Esophagus muscularis mucosa (tissue), 4 donors: ENCODE results near the gene S100A7. TPM values are rescaled to one million over a fixed set of nuclear protein-coding genes. Genes with fewer than 3 reads are reported as not detected.

Experiments used
- DNase-seq: peaks from one replicate; pipeline ENCODE4 v3.0.0-alpha.2; 2017; ENCODE audit errors: extremely low spot score
- H3K27ac ChIP-seq, 4 donors: fragments of 200-600 bp; sonication (generic); replicated peaks in 1 of 4; 1 replicate in 3 of 4; 2 replicates in 1 of 4; pipeline ENCODE4 v1.5.1; 2016 to 2019; ENCODE audit warnings: mild to moderate bottlenecking in 1 of 4
- H3K27me3 ChIP-seq, 4 donors: fragments of 200-600 bp; sonication (generic); one replicate each; pipeline versions ENCODE4 v1.5.1 to v1.6.0; 2016 to 2019
- H3K36me3 ChIP-seq, 4 donors: fragments of 200-600 bp; sonication (generic); one replicate each; pipeline ENCODE4 v1.5.1; 2016 to 2019
- H3K4me1 ChIP-seq, 4 donors: fragments of 200-600 bp; sonication (generic); one replicate each; pipeline ENCODE4 v1.5.1; 2016 to 2019
- H3K4me3 ChIP-seq, 4 donors: fragments of 200-600 bp; sonication (generic); 1 replicate in 2 of 4; 2 replicates in 2 of 4; pipeline ENCODE4 v1.5.1; 2016 to 2019; ENCODE audit warnings: mild to moderate bottlenecking in 4 of 4, moderate library complexity in 1 of 4
- H3K9me3 ChIP-seq, 4 donors: fragments of 200-600 bp; sonication (generic); 1 replicate in 3 of 4; 2 replicates in 1 of 4; pipeline ENCODE4 v1.5.1; 2016 to 2019
- EP300 ChIP-seq: sonication (generic); formaldehyde crosslinking; IDR thresholded peaks from one replicate; pipeline ENCODE4 v1.6.1; 2017; ENCODE audit warnings: antibody characterized with exemption
- POLR2A ChIP-seq: fragments of 450-650 bp; IDR thresholded peaks from one replicate; pipeline ENCODE4 v1.6.1; 2017; ENCODE audit warnings: antibody characterized with exemption, moderate library complexity, mild to moderate bottlenecking, low read depth
- POLR2AphosphoS5 ChIP-seq, 2 donors: sonication (generic); formaldehyde crosslinking; IDR thresholded peaks; one replicate each; pipeline ENCODE4 v1.6.1; 2017; ENCODE audit warnings: antibody characterized with exemption in 2 of 2
- WGBS: methylation state at CpG from one replicate; pipeline ENCODE4 v1.1.5; 2018; 5-methylcytosine and 5-hydroxymethylcytosine counted together
- intact Hi-C: fragments of 100-400 bp; cut with DNase I; formaldehyde crosslinking; loops from one replicate; pipeline ENCODE4 v1.15.1; 2023
- total RNA-seq, 4 donors: library from RNA; depleted of rRNA; stranded (reverse); fragments of >200 nt; gene quantifications; one replicate each; pipeline versions ENCODE4 v1.1.0 to v1.2.1, GENCODE V29; 2016
- TF ChIP-seq, protein P1 (sequence below), 3 experiments: fragments of 200-600 bp in 2 of 3; fragments of 450-650 bp in 1 of 3; sonication (generic) in 2 of 3; IDR thresholded peaks; one replicate each; pipeline ENCODE4 v1.5.1; 2017 to 2019; ENCODE audit warnings: antibody characterized with exemption in 3 of 3, mild to moderate bottlenecking in 2 of 3, moderate library complexity in 1 of 3

Gene S100A7
- total RNA-seq, 4 donors from 2014 or later, result not detected

DNA sequence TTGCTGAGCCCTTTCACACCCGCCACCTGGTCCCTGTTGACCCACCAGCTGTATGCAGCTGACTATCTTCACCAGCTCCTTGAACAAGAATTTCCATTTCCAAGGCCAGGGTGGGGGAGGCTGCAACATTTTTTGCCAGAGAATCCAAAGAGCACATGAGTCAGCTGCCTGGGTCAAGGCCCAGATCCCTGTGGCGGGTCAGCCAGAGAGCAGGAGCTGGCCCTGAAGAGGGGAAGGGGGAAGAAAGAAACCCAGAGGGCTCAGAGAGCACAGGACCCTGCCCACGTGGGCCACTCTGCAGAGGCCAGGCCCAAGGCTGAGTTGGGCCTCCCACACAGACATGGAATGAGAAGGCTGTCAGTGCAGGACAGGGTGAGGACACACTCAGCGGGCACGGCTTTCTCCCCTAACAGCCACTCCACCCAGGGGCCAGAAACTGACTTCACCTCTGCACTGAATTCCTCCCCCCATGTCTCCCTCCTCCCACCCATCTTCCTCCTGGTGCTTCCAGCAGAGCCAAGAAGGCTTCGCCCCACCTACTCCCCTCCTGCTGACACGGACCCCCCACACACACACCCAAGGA, 46.5 kb upstream of the S100A7 start:
- H3K27ac ChIP-seq, result peak overlapping the region; percentile 78 to 84 (median 80)
- no peak for TF ChIP-seq POLR2A
- peak; percentile 93 for TF ChIP-seq POLR2AphosphoS5 (IDR thresholded peaks at IDR 0.05)
- TF ChIP-seq, protein P1, sequence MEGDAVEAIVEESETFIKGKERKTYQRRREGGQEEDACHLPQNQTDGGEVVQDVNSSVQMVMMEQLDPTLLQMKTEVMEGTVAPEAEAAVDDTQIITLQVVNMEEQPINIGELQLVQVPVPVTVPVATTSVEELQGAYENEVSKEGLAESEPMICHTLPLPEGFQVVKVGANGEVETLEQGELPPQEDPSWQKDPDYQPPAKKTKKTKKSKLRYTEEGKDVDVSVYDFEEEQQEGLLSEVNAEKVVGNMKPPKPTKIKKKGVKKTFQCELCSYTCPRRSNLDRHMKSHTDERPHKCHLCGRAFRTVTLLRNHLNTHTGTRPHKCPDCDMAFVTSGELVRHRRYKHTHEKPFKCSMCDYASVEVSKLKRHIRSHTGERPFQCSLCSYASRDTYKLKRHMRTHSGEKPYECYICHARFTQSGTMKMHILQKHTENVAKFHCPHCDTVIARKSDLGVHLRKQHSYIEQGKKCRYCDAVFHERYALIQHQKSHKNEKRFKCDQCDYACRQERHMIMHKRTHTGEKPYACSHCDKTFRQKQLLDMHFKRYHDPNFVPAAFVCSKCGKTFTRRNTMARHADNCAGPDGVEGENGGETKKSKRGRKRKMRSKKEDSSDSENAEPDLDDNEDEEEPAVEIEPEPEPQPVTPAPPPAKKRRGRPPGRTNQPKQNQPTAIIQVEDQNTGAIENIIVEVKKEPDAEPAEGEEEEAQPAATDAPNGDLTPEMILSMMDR (IDR thresholded peaks at IDR 0.05), result peak in 1 of 3 experiments; percentile 6
- TF ChIP-seq EP300, result no peak
- intact Hi-C loops, result no loop called here
- H3K36me3 ChIP-seq, result no peaks in the 10 kb centered on the region
- H3K4me1 ChIP-seq, result peaks cover 19 to 41% (median 37%) of the 10 kb centered on the region in 4 donors
- no peaks in the 10 kb centered on the region for H3K9me3 ChIP-seq
- WGBS, result 36% methylated on average over 6 of the region's 7 CpGs
- H3K4me3 ChIP-seq, result no peak overlapping the region
- DNase-seq, result peak; percentile 97
- H3K27me3 ChIP-seq, result no peaks in the 10 kb centered on the region

DNA sequence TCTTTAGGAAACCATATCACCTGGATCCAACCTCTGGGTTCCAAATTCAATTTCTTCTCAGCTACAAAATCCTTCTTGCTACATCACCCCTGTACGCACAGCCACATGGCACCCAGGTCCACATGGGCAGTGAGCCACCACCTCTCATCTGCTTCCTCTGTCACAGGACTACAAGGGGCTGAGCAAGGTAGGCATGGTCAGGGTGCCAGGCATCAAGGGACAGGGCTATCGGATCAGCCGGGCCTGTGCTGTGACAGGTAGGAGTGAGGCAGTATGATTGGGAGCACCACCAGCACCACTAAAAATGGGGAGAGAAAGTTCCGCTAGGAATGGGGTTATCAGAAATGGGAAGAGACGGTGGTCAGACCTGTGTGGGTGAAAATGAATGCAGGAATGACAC, 45.9 kb upstream of the S100A7 start:
- TF ChIP-seq POLR2A (no peak), POLR2AphosphoS5 (IDR thresholded peaks at IDR 0.05) (no peak), EP300 (no peak)
- TF ChIP-seq, protein P1 (IDR thresholded peaks at IDR 0.05), result no peak
- DNase-seq, result no peak
- peak overlapping the region; percentile 78 to 84 (median 80) for H3K27ac ChIP-seq
- intact Hi-C loops, result no loop called here
- H3K4me3 ChIP-seq, result no peak overlapping the region
- no peaks in the 10 kb centered on the region for H3K9me3 ChIP-seq
- 77% methylated on average over 5 of the region's 5 CpGs for WGBS
- no peaks in the 10 kb centered on the region for H3K27me3 ChIP-seq
- no peaks in the 10 kb centered on the region for H3K36me3 ChIP-seq
- H3K4me1 ChIP-seq, result peaks cover 19 to 41% (median 37%) of the 10 kb centered on the region in 4 donors

DNA sequence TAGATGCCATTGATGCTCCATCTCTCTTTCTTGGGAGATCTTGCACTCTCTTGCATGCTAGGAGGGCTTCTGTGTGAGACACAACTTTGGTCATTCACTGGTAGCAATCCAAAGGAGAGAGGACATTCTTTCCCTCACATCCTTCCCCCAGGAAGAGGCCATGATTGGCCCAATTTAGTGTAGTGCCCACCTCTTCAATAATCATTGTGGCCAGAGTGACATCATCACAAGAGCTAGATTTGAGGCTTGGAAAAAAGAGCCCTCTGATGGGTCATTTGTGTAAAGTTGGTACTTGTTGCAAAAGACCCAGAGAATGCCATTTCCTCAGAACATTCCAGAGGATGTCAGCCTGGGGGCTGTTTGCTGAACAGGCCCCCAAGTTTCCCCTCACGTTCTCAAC, 45.1 kb upstream of the S100A7 start:
- Histone ChIP-seq H3K4me3 (no peak overlapping the region), H3K27me3 (no peaks in the 10 kb centered on the region), H3K4me1 (peaks cover 19 to 34% (median 31%) of the 10 kb centered on the region in 4 donors), H3K9me3 (no peaks in the 10 kb centered on the region), H3K36me3 (no peaks in the 10 kb centered on the region), H3K27ac (peak overlapping the region; percentile 78 to 84 (median 80))
- no peak for DNase-seq
- TF ChIP-seq POLR2AphosphoS5 (IDR thresholded peaks at IDR 0.05) (no peak), POLR2A (no peak), EP300 (no peak)
- TF ChIP-seq, protein P1 (IDR thresholded peaks at IDR 0.05), result no peak
- intact Hi-C loops, result no loop called here
- 71% methylated on average over 1 of the region's 1 CpG for WGBS

DNA sequence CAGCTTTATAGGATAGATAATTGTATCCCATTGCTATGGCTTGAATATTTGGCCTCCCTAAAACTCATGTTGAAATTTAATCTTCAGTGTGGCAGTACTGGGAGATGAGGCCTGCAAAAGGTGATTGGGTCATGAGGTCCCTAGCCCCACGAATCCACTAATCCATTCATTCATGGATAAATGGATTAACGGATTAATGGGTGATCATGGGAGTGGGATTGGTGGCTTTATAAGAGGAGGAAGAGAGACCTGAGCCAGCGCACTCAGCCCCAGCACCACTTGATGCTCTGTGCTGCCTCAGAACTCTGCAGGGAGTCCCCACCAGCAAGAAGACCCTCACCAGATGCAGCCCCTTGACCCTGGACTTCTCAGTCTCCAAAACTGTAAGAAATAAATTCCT, 43.3 kb upstream of the S100A7 start:
- TF ChIP-seq POLR2AphosphoS5 (IDR thresholded peaks at IDR 0.05) (no peak), POLR2A (no peak), EP300 (no peak)
- TF ChIP-seq, protein P1 (IDR thresholded peaks at IDR 0.05), result no peak
- no peaks in the 10 kb centered on the region for H3K9me3 ChIP-seq
- no peaks in the 10 kb centered on the region for H3K27me3 ChIP-seq
- no peak overlapping the region for H3K4me3 ChIP-seq
- DNase-seq, result no peak
- intact Hi-C loops, result no loop called here
- H3K36me3 ChIP-seq, result no peaks in the 10 kb centered on the region
- WGBS, result 85% methylated on average over 3 of the region's 3 CpGs
- no peak overlapping the region for H3K27ac ChIP-seq
- peaks cover 19 to 32% (median 29%) of the 10 kb centered on the region in 4 donors for H3K4me1 ChIP-seq

DNA sequence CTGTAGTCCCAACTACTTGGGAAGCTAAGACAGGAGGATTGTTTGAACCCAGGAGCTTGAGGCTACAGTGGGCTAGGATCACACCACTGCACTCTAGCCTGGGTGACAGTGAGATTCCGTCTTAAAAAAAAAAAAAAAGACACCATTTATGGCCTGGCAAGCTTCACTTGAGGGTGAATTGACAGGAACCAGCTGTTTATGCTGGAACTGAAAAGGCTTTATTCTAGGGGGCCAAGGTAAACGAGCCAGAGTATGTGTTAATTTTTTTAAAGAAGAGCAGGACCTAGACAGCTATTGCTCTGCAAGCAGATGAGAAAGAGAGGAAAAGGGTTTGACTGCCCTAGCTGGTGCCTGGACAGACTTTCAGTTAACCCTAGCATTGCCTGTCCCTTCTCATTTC, 38.3 kb upstream of the S100A7 start:
- 6% methylated on average over 2 of the region's 2 CpGs for WGBS
- Histone ChIP-seq H3K36me3 (no peaks in the 10 kb centered on the region), H3K4me1 (peaks cover 4 to 6% (median 5%) of the 10 kb centered on the region in 4 donors), H3K4me3 (no peak overlapping the region), H3K27ac (no peak overlapping the region), H3K27me3 (no peaks in the 10 kb centered on the region), H3K9me3 (no peaks in the 10 kb centered on the region)
- intact Hi-C loops, result no loop called here
- TF ChIP-seq EP300, result no peak
- no peak for TF ChIP-seq POLR2AphosphoS5 (IDR thresholded peaks at IDR 0.05)
- TF ChIP-seq, protein P1 (IDR thresholded peaks at IDR 0.05), result no peak
- TF ChIP-seq POLR2A, result no peak
- DNase-seq, result no peak
